Keratinocyte (primary cell): ENCODE measurements around the gene ELF2.
"Not testable (repeated sequence)": the region's sequence is repeated elsewhere in the genome, so short reads cannot be mapped to it uniquely, and the experiment has no call there.

ENCODE experiments used
- EZH2 ChIP-seq: IDR thresholded peaks from one replicate; pipeline ENCODE4 v1.6.1; 2012; ENCODE audit warnings: inconsistent platforms, mild to moderate bottlenecking, low read length, moderate library complexity
- TF ChIP-seq, protein P1 (sequence below), 3 experiments: IDR thresholded peaks in 1 of 3; conservative IDR thresholded peaks in 1 of 3; optimal IDR thresholded peaks in 1 of 3; 2 replicates in 2 of 3; 3 replicates in 1 of 3; pipeline versions ENCODE3 to v1.5.1; 2011; ENCODE audit warnings: low read length in 3 of 3, mild to moderate bottlenecking in 3 of 3, moderate library complexity in 2 of 3, control low read depth in 1 of 3, inconsistent platforms in 1 of 3; ENCODE audit not compliant: insufficient read depth in 2 of 3; ENCODE audit errors: extremely low read depth in 1 of 3

DNA sequence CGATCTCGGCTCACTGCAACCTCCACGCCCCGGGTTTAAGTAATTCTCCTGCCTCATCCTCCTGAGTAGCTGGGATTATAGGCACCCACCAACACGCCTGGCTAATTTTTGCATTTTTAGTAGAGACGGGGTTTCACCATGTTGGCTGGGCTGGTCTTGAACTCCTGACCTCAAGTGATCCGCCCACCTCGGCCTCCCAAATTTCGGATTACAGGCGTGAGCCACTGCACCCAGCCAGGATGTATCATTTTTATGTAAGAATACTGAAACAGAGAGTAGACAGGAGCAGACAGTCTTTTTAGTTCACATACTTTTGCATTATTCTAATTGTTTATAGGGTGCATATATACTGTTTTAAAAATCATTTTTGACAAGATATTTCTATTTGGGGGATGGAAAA is 36.6 kb upstream of the ELF2 start:
- TF ChIP-seq, protein P1, sequence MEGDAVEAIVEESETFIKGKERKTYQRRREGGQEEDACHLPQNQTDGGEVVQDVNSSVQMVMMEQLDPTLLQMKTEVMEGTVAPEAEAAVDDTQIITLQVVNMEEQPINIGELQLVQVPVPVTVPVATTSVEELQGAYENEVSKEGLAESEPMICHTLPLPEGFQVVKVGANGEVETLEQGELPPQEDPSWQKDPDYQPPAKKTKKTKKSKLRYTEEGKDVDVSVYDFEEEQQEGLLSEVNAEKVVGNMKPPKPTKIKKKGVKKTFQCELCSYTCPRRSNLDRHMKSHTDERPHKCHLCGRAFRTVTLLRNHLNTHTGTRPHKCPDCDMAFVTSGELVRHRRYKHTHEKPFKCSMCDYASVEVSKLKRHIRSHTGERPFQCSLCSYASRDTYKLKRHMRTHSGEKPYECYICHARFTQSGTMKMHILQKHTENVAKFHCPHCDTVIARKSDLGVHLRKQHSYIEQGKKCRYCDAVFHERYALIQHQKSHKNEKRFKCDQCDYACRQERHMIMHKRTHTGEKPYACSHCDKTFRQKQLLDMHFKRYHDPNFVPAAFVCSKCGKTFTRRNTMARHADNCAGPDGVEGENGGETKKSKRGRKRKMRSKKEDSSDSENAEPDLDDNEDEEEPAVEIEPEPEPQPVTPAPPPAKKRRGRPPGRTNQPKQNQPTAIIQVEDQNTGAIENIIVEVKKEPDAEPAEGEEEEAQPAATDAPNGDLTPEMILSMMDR (optimal IDR thresholded peaks at IDR 0.05 in 1 of 3, IDR thresholded peaks at IDR 0.05 in 1 of 3, conservative IDR thresholded peaks at IDR 0.05 in 1 of 3; ENCODE audit: extremely low read depth in 1 of 3, insufficient read depth in 2 of 3, low read length in 3 of 3): not testable (repeated sequence)
- not testable (repeated sequence) for TF ChIP-seq EZH2
